ENCODE data around the gene GALNT3. TPM values are rescaled to one million over a fixed set of nuclear protein-coding genes. Genes with fewer than 3 reads are reported as not detected.

Gene GALNT3
- total and polyA plus RNA-seq, 11 donors: 0.08 to 1.2 (median 0.16) TPM; not detected in 4

GRCh38 chr2:165791421-165792103, 2.5 kb downstream of the GALNT3 start:
- 65 to 86% (median 80%) methylated on average over 2 of the region's 2 CpGs for WGBS, 4 donors
- peaks cover 0 to 17% (median 11%) of the 10 kb centered on the region in 12 donors for H3K4me1 ChIP-seq
- no peak overlapping the region for H3K27ac ChIP-seq
- H3K4me3 ChIP-seq: no peak overlapping the region
- DNase-seq (no peak), ATAC-seq (no peak)
- TF ChIP-seq POLR2A (IDR thresholded peaks at IDR 0.05) (no peak), CTCF (IDR thresholded peaks at IDR 0.05) (no peak)
- H3K9me3 ChIP-seq: no peaks in the 10 kb centered on the region
- no peaks in the 10 kb centered on the region for H3K36me3 ChIP-seq
- intact Hi-C loops (cut with DNase I): no loop called here
- H3K27me3 ChIP-seq: peaks cover 8 to 51% (median 23%) of the 10 kb centered on the region in 9 donors

- Histone ChIP-seq H3K27me3 (peaks cover 8 to 51% (median 23%) of the 10 kb centered on the region in 9 donors), H3K4me1 (peaks cover 0 to 17% (median 11%) of the 10 kb centered on the region in 12 donors)
- ATAC-seq: no peak
Measured at GRCh38 chr2:165790466-165790865, 3.6 kb downstream of the GALNT3 start.

GRCh38 chr2:165787334-165787733, 6.7 kb downstream of the GALNT3 start:
- intact Hi-C loops (cut with DNase I): no loop called here
- H3K27ac ChIP-seq: no peak overlapping the region
- 67 to 74% (median 70%) methylated on average over 1 of the region's 1 CpG for WGBS, 4 donors
- DNase-seq: no peak
- H3K36me3 ChIP-seq: no peaks in the 10 kb centered on the region
- H3K4me3 ChIP-seq: no peak overlapping the region
- TF ChIP-seq POLR2A (IDR thresholded peaks at IDR 0.05) (no peak), CTCF (IDR thresholded peaks at IDR 0.05) (no peak)
- no peaks in the 10 kb centered on the region for H3K4me1 ChIP-seq
- no peaks in the 10 kb centered on the region for H3K9me3 ChIP-seq
- H3K27me3 ChIP-seq: peaks cover 0 to 23% (median 0%) of the 10 kb centered on the region in 9 donors
- ATAC-seq: no peak

More at GRCh38 chr2:165790466-165790865, 3.6 kb downstream of the GALNT3 start:
- Histone ChIP-seq H3K9me3 (no peaks in the 10 kb centered on the region), H3K36me3 (no peaks in the 10 kb centered on the region), H3K27ac (no peak overlapping the region), H3K4me3 (no peak overlapping the region)
- DNase-seq: no peak
- intact Hi-C loops (cut with DNase I): no loop called here
- 92 to 100% (median 94%) methylated on average over 1 of the region's 1 CpG for WGBS, 4 donors
- TF ChIP-seq CTCF (IDR thresholded peaks at IDR 0.05) (no peak), POLR2A (IDR thresholded peaks at IDR 0.05) (no peak)

- 90 to 96% (median 93%) methylated on average over 4 of the region's 4 CpGs for WGBS, 4 donors
- ATAC-seq: no peak
Measured at GRCh38 chr2:165779706-165780105, 14.3 kb downstream of the GALNT3 start.

More at GRCh38 chr2:165779706-165780105, 14.3 kb downstream of the GALNT3 start:
- peaks cover 0 to 16% (median 3%) of the 10 kb centered on the region in 12 donors for H3K9me3 ChIP-seq
- no peak overlapping the region for H3K4me3 ChIP-seq
- DNase-seq: no peak
- no peak overlapping the region for H3K27ac ChIP-seq
- no peaks in the 10 kb centered on the region for H3K36me3 ChIP-seq
- H3K27me3 ChIP-seq: peaks cover 0 to 3% (median 0%) of the 10 kb centered on the region in 9 donors
- TF ChIP-seq CTCF (IDR thresholded peaks at IDR 0.05) (no peak), POLR2A (IDR thresholded peaks at IDR 0.05) (no peak)
- intact Hi-C loops (cut with DNase I): no loop called here
- no peaks in the 10 kb centered on the region for H3K4me1 ChIP-seq
